B cell (primary cell): ENCODE data around the gene DDAH1. TPM values are rescaled to one million over a fixed set of nuclear protein-coding genes. Genes with fewer than 3 reads are reported as not detected.

Experiments
- ATAC-seq: fragments of 200-7000 bp; cut with Tn5 transposase; one replicate; pipeline ENCODE4 v1.10.0; 2021; ENCODE audit warnings: low read depth, mild to moderate bottlenecking, moderate number of reproducible peaks, moderate library complexity
- CTCF ChIA-PET: fragments of 350-600 bp; sonication (Branson Sonifier 250); formaldehyde crosslinking; loops from one replicate; lab custom pipeline; 2021; ENCODE audit warnings: antibody characterized with exemption, inconsistent platforms; lab: Charles Lee
- POLR2A ChIA-PET: fragments of 350-600 bp; sonication (Branson Sonifier 250); formaldehyde crosslinking; loops from one replicate; lab custom pipeline; 2021; ENCODE audit warnings: antibody characterized with exemption; lab: Charles Lee
- DNase-seq: peaks from one replicate; pipeline ENCODE4 v3.0.0; 2013
- H2AFZ ChIP-seq: 2 replicates; pipeline ENCODE4 v1.6.1; 2012; ENCODE audit warnings: mild to moderate bottlenecking, low read depth, low read length; ENCODE audit not compliant: insufficient read depth, poor library complexity, severe bottlenecking
- H3K27ac ChIP-seq, 2 donors: 1 replicate in 1 of 2; 2 replicates in 1 of 2; pipeline ENCODE4 v1.5.1; 2012 to 2013; ENCODE audit warnings: low read length in 2 of 2, mild to moderate bottlenecking in 2 of 2, moderate library complexity in 1 of 2
- H3K27me3 ChIP-seq, 4 experiments: fragments of 200-600 bp in 1 of 4; sonication (generic) in 1 of 4; replicated peaks in 1 of 4; 1 replicate in 2 of 4; 2 replicates in 2 of 4; pipeline versions ENCODE4 v1.6.1 to v1.7.0; 2013 to 2016; ENCODE audit warnings: low read length in 3 of 4, mild to moderate bottlenecking in 2 of 4, mixed read lengths in 1 of 4, moderate library complexity in 1 of 4; ENCODE audit not compliant: insufficient read depth in 4 of 4, control insufficient read depth in 3 of 4; ENCODE audit errors: control extremely low read depth in 1 of 4
- H3K36me3 ChIP-seq, 2 experiments: replicated peaks in 1 of 2; 1 replicate in 1 of 2; 2 replicates in 1 of 2; pipeline versions ENCODE4 v1.6.1 to v1.7.1; 2013; ENCODE audit warnings: low read length in 1 of 2; ENCODE audit not compliant: insufficient read depth in 2 of 2, control insufficient read depth in 1 of 2; ENCODE audit errors: control extremely low read depth in 1 of 2, extremely low read depth in 1 of 2
- H3K4me1 ChIP-seq, 2 donors: fragments of 200-600 bp in 1 of 2; sonication (generic) in 1 of 2; 1 replicate in 1 of 2; 2 replicates in 1 of 2; pipeline versions ENCODE4 v1.5.1 to v1.6.1; 2013 to 2017; ENCODE audit warnings: low read length in 2 of 2; ENCODE audit not compliant: control insufficient read depth in 2 of 2, insufficient read depth in 2 of 2
- H3K4me2 ChIP-seq: replicated peaks from 2 replicates; pipeline ENCODE3; 2012; ENCODE audit warnings: mild to moderate bottlenecking, low read depth, low read length; ENCODE audit not compliant: poor library complexity, severe bottlenecking
- H3K4me3 ChIP-seq, 5 experiments: fragments of 200-600 bp in 1 of 5; sonication (generic) in 1 of 5; 1 replicate in 3 of 5; 2 replicates in 2 of 5; pipeline versions ENCODE4 v1.5.1 to v1.7.0; 2011 to 2016; ENCODE audit warnings: low read length in 4 of 5, mild to moderate bottlenecking in 4 of 5, low read depth in 2 of 5, control low read depth in 1 of 5, moderate library complexity in 1 of 5; ENCODE audit not compliant: insufficient read depth in 1 of 5; ENCODE audit errors: control extremely low read depth in 1 of 5, extremely low read depth in 1 of 5
- H3K79me2 ChIP-seq: fragments of 200-600 bp; sonication (generic); one replicate; pipeline ENCODE4 v1.6.0; 2016; ENCODE audit warnings: low read length; ENCODE audit not compliant: control insufficient read depth, insufficient read depth
- H3K9ac ChIP-seq: fragments of 200-600 bp; sonication (generic); 2 replicates; pipeline ENCODE4 v1.6.1; 2017; ENCODE audit warnings: mild to moderate bottlenecking, low read length, moderate library complexity
- H3K9me3 ChIP-seq, 3 donors: one replicate each; pipeline versions ENCODE4 v1.6.1 to v1.7.1; 2013; ENCODE audit warnings: low read length in 2 of 3; ENCODE audit not compliant: control insufficient read depth in 2 of 3, insufficient read depth in 1 of 3; ENCODE audit errors: control extremely low read depth in 1 of 3
- H4K20me1 ChIP-seq: 2 replicates; pipeline ENCODE4 v1.6.0; 2012; ENCODE audit warnings: mild to moderate bottlenecking, low read length; ENCODE audit not compliant: insufficient read depth, control insufficient read depth, poor library complexity, severe bottlenecking
- H3K27ac Mint-ChIP-seq: one replicate; pipeline ENCODE4 v1.8.0; 2021; ENCODE audit warnings: mixed read lengths
- H3K27me3 Mint-ChIP-seq: one replicate; pipeline ENCODE4 v1.8.0; 2021; ENCODE audit warnings: mixed read lengths
- H3K4me1 Mint-ChIP-seq: one replicate; pipeline ENCODE4 v1.8.0; 2021; ENCODE audit warnings: mixed read lengths
- H3K4me3 Mint-ChIP-seq: one replicate; pipeline ENCODE4 v1.8.0; 2021; ENCODE audit warnings: mixed read lengths
- H3K9me3 Mint-ChIP-seq: one replicate; pipeline ENCODE4 v1.8.0; 2022; ENCODE audit warnings: mixed read lengths; ENCODE audit not compliant: insufficient read depth
- EZH2 ChIP-seq: IDR thresholded peaks from 2 replicates; pipeline ENCODE4 v1.6.1; 2012; ENCODE audit warnings: borderline replicate concordance, low read depth, mild to moderate bottlenecking, moderate library complexity, low read length; ENCODE audit not compliant: insufficient read depth, poor library complexity, severe bottlenecking
- WGBS: methylation state at CpG from one replicate; pipeline ENCODE4 v1.1.5; 2013; ENCODE audit warnings: missing lambda C conversion rate; ENCODE audit not compliant: insufficient coverage; 5-methylcytosine and 5-hydroxymethylcytosine counted together
- intact Hi-C: fragments of 100-400 bp; cut with micrococcal nuclease; formaldehyde crosslinking; loops from one replicate; pipeline ENCODE4 v1.10.0; 2022
- polyA plus RNA-seq: library from polyadenylated mRNA; depleted of rRNA; stranded (reverse); fragments of >200 nt; gene quantifications from 2 replicates; pipeline ENCODE4 v1.2.3, GENCODE V29; 2012
- total RNA-seq, 2 donors: library from RNA; stranded (reverse); fragments of 120-200 nt in 1 of 2; gene quantifications; 1 replicate in 1 of 2; 2 replicates in 1 of 2; pipeline versions ENCODE4 v1.2.3 to v1.2.4, GENCODE V29; 2013 to 2022
- TF ChIP-seq, protein P1 (sequence below): fragments of 200-600 bp; IDR thresholded peaks from one replicate; pipeline ENCODE4 v1.8.0; 2022; ENCODE audit warnings: antibody characterized with exemption, mild to moderate bottlenecking

DDAH1 gene
- total and polyA plus RNA-seq, 2 donors (not counting 1 experiment from before 2014, with no cell fraction given): 0.04 TPM; not detected in 1

DNA sequence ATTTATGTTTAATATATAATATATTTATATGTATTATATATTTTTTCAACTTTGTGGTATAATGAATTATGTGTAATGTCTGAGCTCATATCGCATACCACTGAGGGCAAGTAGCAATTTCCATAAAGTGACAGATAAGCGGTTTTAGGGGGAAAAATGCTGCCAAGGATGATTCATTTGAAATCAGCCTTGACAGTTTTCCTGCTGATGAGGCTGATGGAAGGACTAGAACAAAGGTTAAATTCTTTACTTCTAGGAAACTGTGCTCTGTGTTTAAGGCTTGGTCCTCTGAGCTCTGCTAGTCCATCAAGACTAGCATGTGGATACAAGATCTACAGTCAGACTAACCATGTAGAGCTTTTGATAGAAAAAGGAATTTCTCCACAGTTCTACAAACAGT lies 19.3 kb upstream of the DDAH1 start:
- intact Hi-C loops: no loop called here
- DNase-seq: no peak
- H3K4me1 ChIP-seq: no peaks in the 10 kb centered on the region
- H3K4me1 Mint-ChIP-seq: no peaks in the 10 kb centered on the region
- no peaks in the 10 kb centered on the region for H3K79me2 ChIP-seq
- no peak overlapping the region for H3K9ac ChIP-seq
- peaks cover 28% of the 10 kb centered on the region for H3K27me3 Mint-ChIP-seq
- no peak overlapping the region for H3K4me2 ChIP-seq
- ChIA-PET CTCF (no interaction called here), POLR2A (no interaction called here)
- H3K36me3 ChIP-seq: no peaks in the 10 kb centered on the region
- no peaks in the 10 kb centered on the region for H3K9me3 ChIP-seq
- no peaks in the 10 kb centered on the region for H3K9me3 Mint-ChIP-seq
- no peak overlapping the region for H3K4me3 Mint-ChIP-seq
- TF ChIP-seq EZH2: no peak
- TF ChIP-seq, protein P1, sequence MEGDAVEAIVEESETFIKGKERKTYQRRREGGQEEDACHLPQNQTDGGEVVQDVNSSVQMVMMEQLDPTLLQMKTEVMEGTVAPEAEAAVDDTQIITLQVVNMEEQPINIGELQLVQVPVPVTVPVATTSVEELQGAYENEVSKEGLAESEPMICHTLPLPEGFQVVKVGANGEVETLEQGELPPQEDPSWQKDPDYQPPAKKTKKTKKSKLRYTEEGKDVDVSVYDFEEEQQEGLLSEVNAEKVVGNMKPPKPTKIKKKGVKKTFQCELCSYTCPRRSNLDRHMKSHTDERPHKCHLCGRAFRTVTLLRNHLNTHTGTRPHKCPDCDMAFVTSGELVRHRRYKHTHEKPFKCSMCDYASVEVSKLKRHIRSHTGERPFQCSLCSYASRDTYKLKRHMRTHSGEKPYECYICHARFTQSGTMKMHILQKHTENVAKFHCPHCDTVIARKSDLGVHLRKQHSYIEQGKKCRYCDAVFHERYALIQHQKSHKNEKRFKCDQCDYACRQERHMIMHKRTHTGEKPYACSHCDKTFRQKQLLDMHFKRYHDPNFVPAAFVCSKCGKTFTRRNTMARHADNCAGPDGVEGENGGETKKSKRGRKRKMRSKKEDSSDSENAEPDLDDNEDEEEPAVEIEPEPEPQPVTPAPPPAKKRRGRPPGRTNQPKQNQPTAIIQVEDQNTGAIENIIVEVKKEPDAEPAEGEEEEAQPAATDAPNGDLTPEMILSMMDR: no peak
- 100% methylated on average over 2 of the region's 2 CpGs for WGBS
- no peak overlapping the region for H3K27ac ChIP-seq
- H3K27me3 ChIP-seq: peaks cover 0 to 5% (median 0%) of the 10 kb centered on the region in 4 experiments
- ATAC-seq: no peak
- no peak overlapping the region for H2AFZ ChIP-seq
- no peak overlapping the region for H3K27ac Mint-ChIP-seq
- no peaks in the 10 kb centered on the region for H4K20me1 ChIP-seq
- no peak overlapping the region for H3K4me3 ChIP-seq

DNA sequence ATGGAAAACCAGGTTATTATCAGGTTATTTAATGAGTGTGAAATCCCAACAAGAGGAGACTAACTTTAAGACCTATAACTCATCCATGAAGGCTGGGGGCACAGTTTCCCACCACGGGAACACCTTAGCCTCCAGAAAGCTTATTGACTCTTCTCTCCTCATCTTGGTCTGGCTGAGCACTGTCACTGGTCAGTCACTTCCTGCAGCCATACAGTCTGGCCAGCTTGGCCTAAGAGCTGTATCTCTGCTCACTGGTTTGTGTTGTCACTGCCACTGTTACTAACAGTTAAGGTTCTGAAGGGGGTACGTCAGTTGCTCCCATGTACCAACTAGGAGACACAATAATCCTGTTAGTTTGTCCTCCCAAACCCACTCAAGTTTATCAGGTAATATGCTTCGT lies 16.7 kb upstream of the DDAH1 start:
- ATAC-seq: no peak
- Mint-ChIP-seq H3K4me3 (no peak overlapping the region), H3K4me1 (no peaks in the 10 kb centered on the region), H3K27me3 (peaks cover 24% of the 10 kb centered on the region), H3K27ac (no peak overlapping the region), H3K9me3 (no peaks in the 10 kb centered on the region)
- Histone ChIP-seq H3K79me2 (no peaks in the 10 kb centered on the region), H3K9ac (no peak overlapping the region), H3K4me1 (no peaks in the 10 kb centered on the region), H3K9me3 (no peaks in the 10 kb centered on the region), H3K27ac (no peak overlapping the region), H3K36me3 (no peaks in the 10 kb centered on the region), H2AFZ (no peak overlapping the region), H3K27me3 (peaks cover 0 to 5% (median 0%) of the 10 kb centered on the region in 4 experiments), H3K4me3 (no peak overlapping the region), H3K4me2 (no peak overlapping the region), H4K20me1 (no peaks in the 10 kb centered on the region)
- ChIA-PET POLR2A (no interaction called here), CTCF (no interaction called here)
- intact Hi-C loops: no loop called here
- TF ChIP-seq, protein P1: no peak
- TF ChIP-seq EZH2: no peak
- DNase-seq: no peak
- WGBS: 88% methylated on average over 2 of the region's 3 CpGs
